Lung (tissue), 12 donors: ENCODE results near the gene NDUFA8. TPM values are rescaled to one million over a fixed set of nuclear protein-coding genes. Genes with fewer than 3 reads are reported as not detected.

Experiments
- ATAC-seq: fragments of 200-7000 bp; cut with Tn5 transposase; one replicate; pipeline ENCODE4 v1.9.1; 2020; ENCODE audit warnings: moderate number of reproducible peaks; ENCODE audit not compliant: insufficient read depth, low FRiP score
- DNase-seq, 3 donors: peaks; one replicate each; pipeline ENCODE4 v3.0.0-alpha.2; 2013 to 2017
- H3K27ac ChIP-seq, 2 donors: one replicate each; pipeline ENCODE4 v1.5.1; 2013; ENCODE audit warnings: mild to moderate bottlenecking in 2 of 2, moderate library complexity in 2 of 2, control low read depth in 1 of 2, inconsistent platforms in 1 of 2, low read depth in 1 of 2, low read length in 1 of 2
- H3K27me3 ChIP-seq, 3 donors: one replicate each; pipeline ENCODE4 v1.5.1; 2013; ENCODE audit warnings: low read length in 2 of 3; ENCODE audit not compliant: control insufficient read depth in 3 of 3, insufficient read depth in 3 of 3
- H3K36me3 ChIP-seq, 4 donors: one replicate each; pipeline ENCODE4 v1.5.1; 2013; ENCODE audit warnings: low read length in 4 of 4, mild to moderate bottlenecking in 1 of 4, moderate library complexity in 1 of 4; ENCODE audit not compliant: control insufficient read depth in 4 of 4, insufficient read depth in 4 of 4
- H3K4me1 ChIP-seq, 5 donors: one replicate each; pipeline ENCODE4 v1.5.1; 2013; ENCODE audit warnings: low read length in 5 of 5, mild to moderate bottlenecking in 2 of 5, moderate library complexity in 1 of 5; ENCODE audit not compliant: control insufficient read depth in 5 of 5, insufficient read depth in 5 of 5
- H3K4me3 ChIP-seq: one replicate; pipeline ENCODE4 v1.5.1; 2013; ENCODE audit warnings: mild to moderate bottlenecking, control low read depth, moderate library complexity
- H3K9ac ChIP-seq, 2 donors: one replicate each; pipeline ENCODE4 v1.5.1; 2013; ENCODE audit warnings: low read length in 2 of 2, control low read depth in 1 of 2; ENCODE audit not compliant: insufficient read depth in 1 of 2
- H3K9me3 ChIP-seq, 4 donors: one replicate each; pipeline ENCODE4 v1.5.1; 2013; ENCODE audit warnings: low read length in 3 of 4, mild to moderate bottlenecking in 1 of 4, moderate library complexity in 1 of 4; ENCODE audit not compliant: control insufficient read depth in 4 of 4, insufficient read depth in 3 of 4
- WGBS, 2 donors: extraction: QIAGEN DNeasy Blood & Tissue Kit; methylation state at CpG; one replicate each; pipeline ENCODE4 v1.1.7; 2013; 5-methylcytosine and 5-hydroxymethylcytosine counted together
- polyA plus RNA-seq, 2 donors: library from polyadenylated mRNA; stranded (reverse); fragments of 200-250 nt; gene quantifications; one replicate each; pipeline ENCODE4 v1.2.1, GENCODE V29; 2013
- total RNA-seq, 2 donors: library from RNA; depleted of rRNA in 1 of 2; stranded (reverse); fragments of >200 nt in 1 of 2; gene quantifications; one replicate each; pipeline ENCODE4 v1.2.1, GENCODE V29; 2014 to 2021
- TF ChIP-seq, protein P1 (sequence below): IDR thresholded peaks from 2 replicates; pipeline ENCODE4 v1.5.1; 2012; ENCODE audit warnings: mild to moderate bottlenecking; ENCODE audit errors: control extremely low read depth, extremely low read depth
- donor health status: control.
- donor health status: control.
- donor health status: Bipolar disorder and iron deficiency.
- donor health status: healthy.
- donor health status: DM: yes; HTN: yes; CAD: no.

Gene NDUFA8
- total and polyA plus RNA-seq, 4 donors = 26.6 to 107 (median 58.3) TPM

DNA sequence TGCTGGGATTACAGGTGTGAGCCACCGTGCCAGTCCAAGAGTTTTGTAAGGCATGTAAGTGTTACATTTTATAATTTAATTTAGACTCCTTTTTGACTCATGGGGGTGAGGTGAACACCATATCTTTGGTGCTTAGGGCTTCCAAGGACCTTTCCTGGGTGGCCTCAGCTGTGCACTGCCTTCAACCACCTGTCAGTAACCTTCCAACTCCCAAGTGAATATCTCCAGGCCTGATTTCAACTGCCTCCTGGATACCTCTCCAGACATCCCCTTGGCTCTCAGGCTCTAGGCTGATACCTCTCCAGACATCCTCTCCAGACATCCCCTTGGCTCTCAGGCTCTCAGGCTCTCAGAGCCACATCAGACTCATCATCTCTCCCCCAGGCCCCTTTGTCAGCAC lies 35.5 kb downstream of the NDUFA8 start:
- H3K36me3 ChIP-seq = no peaks in the 10 kb centered on the region
- H3K4me3 ChIP-seq = no peak overlapping the region
- WGBS, 2 donors = 87 to 100% methylated on average over 1 of the region's 1 CpG
- DNase-seq (no peak), ATAC-seq (no peak)
- TF ChIP-seq, protein P1, sequence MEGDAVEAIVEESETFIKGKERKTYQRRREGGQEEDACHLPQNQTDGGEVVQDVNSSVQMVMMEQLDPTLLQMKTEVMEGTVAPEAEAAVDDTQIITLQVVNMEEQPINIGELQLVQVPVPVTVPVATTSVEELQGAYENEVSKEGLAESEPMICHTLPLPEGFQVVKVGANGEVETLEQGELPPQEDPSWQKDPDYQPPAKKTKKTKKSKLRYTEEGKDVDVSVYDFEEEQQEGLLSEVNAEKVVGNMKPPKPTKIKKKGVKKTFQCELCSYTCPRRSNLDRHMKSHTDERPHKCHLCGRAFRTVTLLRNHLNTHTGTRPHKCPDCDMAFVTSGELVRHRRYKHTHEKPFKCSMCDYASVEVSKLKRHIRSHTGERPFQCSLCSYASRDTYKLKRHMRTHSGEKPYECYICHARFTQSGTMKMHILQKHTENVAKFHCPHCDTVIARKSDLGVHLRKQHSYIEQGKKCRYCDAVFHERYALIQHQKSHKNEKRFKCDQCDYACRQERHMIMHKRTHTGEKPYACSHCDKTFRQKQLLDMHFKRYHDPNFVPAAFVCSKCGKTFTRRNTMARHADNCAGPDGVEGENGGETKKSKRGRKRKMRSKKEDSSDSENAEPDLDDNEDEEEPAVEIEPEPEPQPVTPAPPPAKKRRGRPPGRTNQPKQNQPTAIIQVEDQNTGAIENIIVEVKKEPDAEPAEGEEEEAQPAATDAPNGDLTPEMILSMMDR = no peak
- H3K27ac ChIP-seq = no peak overlapping the region
- H3K9me3 ChIP-seq = no peaks in the 10 kb centered on the region
- H3K4me1 ChIP-seq = peaks cover 0 to 16% (median 9%) of the 10 kb centered on the region in 5 donors
- peaks cover 0 to 21% (median 14%) of the 10 kb centered on the region in 3 donors for H3K27me3 ChIP-seq
- no peak overlapping the region for H3K9ac ChIP-seq

DNA sequence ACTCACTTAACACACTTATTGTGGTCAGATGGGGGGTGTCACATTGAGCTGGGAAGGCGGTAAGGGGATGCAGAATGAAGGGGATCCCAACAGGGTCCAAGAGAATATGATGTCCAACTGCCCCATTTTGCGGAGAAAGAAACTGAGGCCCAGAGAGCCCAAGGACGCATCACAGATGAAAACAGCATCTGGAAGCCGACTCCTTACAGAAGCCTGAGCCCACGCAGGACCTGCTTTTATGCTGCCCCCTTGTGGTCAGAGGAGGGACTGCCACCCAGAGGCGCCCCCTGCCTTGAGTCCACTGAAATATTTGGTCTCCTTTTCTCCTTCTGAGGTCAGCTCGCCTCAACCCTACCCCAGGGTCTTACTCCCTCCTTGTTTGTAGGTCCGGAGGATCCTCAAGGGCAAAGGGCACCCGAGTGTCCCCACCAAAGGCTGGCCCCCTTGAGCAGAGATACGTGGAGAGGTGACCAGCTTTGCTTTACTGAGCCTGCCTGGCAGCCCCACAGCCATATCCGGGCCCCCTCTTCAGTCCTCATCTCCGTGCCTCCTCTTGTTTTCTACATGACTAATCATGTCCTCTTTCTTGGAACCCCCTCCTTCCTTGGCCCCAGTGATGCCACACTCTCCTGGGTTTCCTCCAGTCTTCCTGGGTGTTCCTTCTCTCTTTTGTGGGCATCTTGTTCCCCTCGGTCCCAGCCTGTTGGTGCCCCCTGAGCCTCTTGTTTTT lies 36.5 kb downstream of the NDUFA8 start:
- Histone ChIP-seq H3K27ac (no peak overlapping the region), H3K27me3 (peaks cover 0 to 21% (median 14%) of the 10 kb centered on the region in 3 donors), H3K9ac (no peak overlapping the region), H3K36me3 (no peaks in the 10 kb centered on the region), H3K4me3 (no peak overlapping the region), H3K4me1 (peaks cover 0 to 16% (median 9%) of the 10 kb centered on the region in 5 donors), H3K9me3 (no peaks in the 10 kb centered on the region)
- no peak for ATAC-seq
- TF ChIP-seq, protein P1 = peak; percentile 96
- WGBS, 2 donors = 28 to 32% methylated on average over 13 of the region's 13 CpGs
- peak; percentile 66 to 76 (median 69) for DNase-seq

DNA sequence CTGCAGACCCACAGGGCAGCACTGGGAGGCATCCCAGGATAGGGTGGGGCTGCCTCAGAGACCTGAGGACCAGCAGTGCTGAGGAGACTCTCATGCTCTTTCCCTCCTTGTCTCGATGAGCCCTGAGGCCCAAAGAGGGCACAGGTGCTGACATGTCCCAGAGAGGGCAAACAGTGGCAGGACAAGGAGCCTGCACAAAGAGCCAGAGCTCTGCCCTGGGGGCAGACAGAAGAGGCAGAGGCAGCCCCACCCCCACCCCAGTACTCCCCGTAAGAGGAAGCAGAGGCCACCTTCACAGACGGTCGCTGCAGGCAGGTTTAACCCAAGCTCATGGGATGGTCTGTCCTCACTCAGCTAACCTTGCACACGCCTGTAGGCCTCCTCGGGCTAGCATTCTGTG lies 37.1 kb downstream of the NDUFA8 start:
- 51 to 53% methylated on average over 6 of the region's 6 CpGs for WGBS, 2 donors
- no peak overlapping the region for H3K9ac ChIP-seq
- H3K9me3 ChIP-seq = no peaks in the 10 kb centered on the region
- H3K27ac ChIP-seq = no peak overlapping the region
- no peak overlapping the region for H3K4me3 ChIP-seq
- no peaks in the 10 kb centered on the region for H3K36me3 ChIP-seq
- TF ChIP-seq, protein P1 = no peak
- no peak for ATAC-seq
- peaks cover 0 to 16% (median 9%) of the 10 kb centered on the region in 5 donors for H3K4me1 ChIP-seq
- DNase-seq = no peak
- peaks cover 0 to 21% (median 14%) of the 10 kb centered on the region in 3 donors for H3K27me3 ChIP-seq
